Nephron progenitor cell (in vitro differentiated cells): ENCODE data around the gene TP53BP2.
"Not testable (repeated sequence)": the region's sequence is repeated elsewhere in the genome, so short reads cannot be mapped to it uniquely, and the experiment has no call there.

Experiments used
- DNase-seq: peaks from one replicate; pipeline ENCODE4 v3.0.0; 2021
- H3K27ac Mint-ChIP-seq: 2 replicates; pipeline ENCODE4 v1.8.0; 2021; ENCODE audit warnings: mild to moderate bottlenecking, moderate library complexity, mixed read lengths
- H3K27me3 Mint-ChIP-seq: 2 replicates; pipeline ENCODE4 v1.8.0; 2021; ENCODE audit warnings: mild to moderate bottlenecking, low read depth, mixed read lengths; ENCODE audit not compliant: poor library complexity
- H3K36me3 Mint-ChIP-seq: 2 replicates; pipeline ENCODE4 v1.8.0; 2021; ENCODE audit warnings: low read depth, mixed read lengths
- H3K4me1 Mint-ChIP-seq: 2 replicates; pipeline ENCODE4 v1.8.0; 2021; ENCODE audit warnings: mixed read lengths
- H3K4me3 Mint-ChIP-seq: 2 replicates; pipeline ENCODE4 v1.8.0; 2021; ENCODE audit warnings: mild to moderate bottlenecking, moderate library complexity, mixed read lengths
- H3K9me3 Mint-ChIP-seq: 2 replicates; pipeline ENCODE4 v1.8.0; 2021; ENCODE audit warnings: mild to moderate bottlenecking, moderate library complexity, mixed read lengths
- TF ChIP-seq, protein P1 (sequence below): fragments of 200-600 bp; sonication (generic); IDR thresholded peaks from 2 replicates; pipeline ENCODE4 v1.5.0; 2021; ENCODE audit warnings: antibody characterized with exemption

The TP53BP2 gene

DNA sequence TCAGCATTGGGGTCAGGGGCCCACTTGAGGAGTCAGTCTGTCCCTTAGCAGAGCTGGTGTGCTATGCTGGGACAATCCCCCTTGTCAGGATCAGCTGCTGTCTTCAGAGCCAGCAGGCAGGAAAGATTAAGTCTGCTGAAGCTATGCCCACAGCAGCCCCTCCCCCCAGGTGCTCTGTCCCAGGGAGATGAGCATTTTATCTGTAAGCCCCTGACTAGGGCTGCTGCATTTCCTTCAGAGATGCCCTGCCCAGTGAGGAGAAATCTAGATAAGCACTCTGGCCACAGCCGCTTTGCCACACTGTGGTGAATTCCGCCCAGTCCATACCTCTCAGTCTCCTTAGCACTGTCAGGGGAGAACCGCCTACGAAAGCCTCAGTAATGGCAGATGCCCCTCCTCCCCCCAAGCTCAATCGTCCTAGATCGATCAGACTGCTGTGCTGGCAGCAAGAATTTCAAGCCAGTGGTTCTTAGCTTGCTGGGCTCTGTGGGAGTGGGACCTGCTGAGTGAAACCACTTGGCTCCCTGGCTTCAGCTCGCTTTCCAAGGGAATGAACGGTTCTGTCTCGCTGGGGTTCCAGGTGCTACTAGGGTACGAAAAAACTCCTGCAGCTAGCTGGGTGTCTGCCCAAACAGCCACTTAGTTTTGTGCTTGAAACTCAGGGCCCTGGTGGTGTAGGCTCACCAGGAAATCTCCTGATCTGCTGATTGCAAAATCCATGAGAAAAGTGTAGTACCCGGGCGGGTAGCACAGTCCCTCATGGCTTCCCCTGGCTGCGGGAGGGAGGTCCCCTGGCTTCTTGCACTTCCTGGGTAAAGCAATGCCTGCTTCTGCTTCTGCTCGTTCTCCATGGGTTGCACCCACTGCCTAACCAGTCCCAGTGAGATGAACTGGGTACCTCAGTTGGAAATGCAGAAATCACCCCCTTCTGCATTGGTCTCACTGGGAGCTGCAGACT lies 25.1 kb upstream of the TP53BP2 start:
- peaks cover 8% of the 10 kb centered on the region for H3K36me3 Mint-ChIP-seq
- TF ChIP-seq, protein P1, sequence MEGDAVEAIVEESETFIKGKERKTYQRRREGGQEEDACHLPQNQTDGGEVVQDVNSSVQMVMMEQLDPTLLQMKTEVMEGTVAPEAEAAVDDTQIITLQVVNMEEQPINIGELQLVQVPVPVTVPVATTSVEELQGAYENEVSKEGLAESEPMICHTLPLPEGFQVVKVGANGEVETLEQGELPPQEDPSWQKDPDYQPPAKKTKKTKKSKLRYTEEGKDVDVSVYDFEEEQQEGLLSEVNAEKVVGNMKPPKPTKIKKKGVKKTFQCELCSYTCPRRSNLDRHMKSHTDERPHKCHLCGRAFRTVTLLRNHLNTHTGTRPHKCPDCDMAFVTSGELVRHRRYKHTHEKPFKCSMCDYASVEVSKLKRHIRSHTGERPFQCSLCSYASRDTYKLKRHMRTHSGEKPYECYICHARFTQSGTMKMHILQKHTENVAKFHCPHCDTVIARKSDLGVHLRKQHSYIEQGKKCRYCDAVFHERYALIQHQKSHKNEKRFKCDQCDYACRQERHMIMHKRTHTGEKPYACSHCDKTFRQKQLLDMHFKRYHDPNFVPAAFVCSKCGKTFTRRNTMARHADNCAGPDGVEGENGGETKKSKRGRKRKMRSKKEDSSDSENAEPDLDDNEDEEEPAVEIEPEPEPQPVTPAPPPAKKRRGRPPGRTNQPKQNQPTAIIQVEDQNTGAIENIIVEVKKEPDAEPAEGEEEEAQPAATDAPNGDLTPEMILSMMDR = no peak
- H3K27ac Mint-ChIP-seq = no peak overlapping the region
- no peak for DNase-seq
- H3K27me3 Mint-ChIP-seq = peaks cover 8% of the 10 kb centered on the region
- peaks cover 31% of the 10 kb centered on the region for H3K4me1 Mint-ChIP-seq
- no peak overlapping the region for H3K4me3 Mint-ChIP-seq
- peaks cover 34% of the 10 kb centered on the region for H3K9me3 Mint-ChIP-seq

DNA sequence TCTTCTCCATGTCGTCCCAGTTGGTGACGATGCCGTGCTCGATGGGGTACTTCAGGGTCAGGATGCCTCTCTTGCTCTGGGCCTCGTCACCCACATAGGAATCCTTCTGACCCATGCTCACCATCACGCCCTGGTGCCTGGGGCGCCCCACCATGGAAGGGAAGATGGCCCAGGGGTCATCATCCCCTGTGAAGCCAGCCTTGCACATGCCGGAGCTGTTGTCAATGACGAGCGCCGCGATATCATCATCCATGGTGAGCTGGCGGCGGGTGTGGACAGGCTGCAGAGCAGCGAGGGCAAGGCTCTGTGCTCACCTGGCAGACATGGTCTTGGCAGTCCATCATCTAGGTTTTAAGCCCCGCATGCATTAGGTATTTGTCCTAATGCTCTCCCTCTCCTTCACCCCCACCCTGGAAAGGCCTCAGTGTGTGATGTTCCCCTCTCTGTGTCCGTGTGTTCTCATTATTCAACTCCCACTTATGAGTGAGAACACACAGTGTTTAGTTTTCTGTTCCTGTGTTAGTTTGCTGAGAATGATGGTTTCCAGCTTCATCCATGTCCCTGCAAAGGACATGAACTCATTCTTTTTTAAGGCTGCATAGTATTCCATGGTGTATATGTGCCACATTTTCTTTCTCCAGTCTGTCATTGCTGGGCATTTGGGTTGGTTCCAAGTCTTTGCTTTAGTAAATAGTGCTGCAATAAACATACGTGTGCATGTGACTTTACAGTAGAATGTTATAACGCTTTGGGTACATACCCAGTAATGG lies 19.0 kb upstream of the TP53BP2 start:
- H3K9me3 Mint-ChIP-seq = peaks cover 39% of the 10 kb centered on the region
- peaks cover 28% of the 10 kb centered on the region for H3K27me3 Mint-ChIP-seq
- not testable (repeated sequence) for H3K4me1 Mint-ChIP-seq, H3K27ac Mint-ChIP-seq, DNase-seq, H3K4me3 Mint-ChIP-seq
- peaks cover 12% of the 10 kb centered on the region for H3K36me3 Mint-ChIP-seq

DNA sequence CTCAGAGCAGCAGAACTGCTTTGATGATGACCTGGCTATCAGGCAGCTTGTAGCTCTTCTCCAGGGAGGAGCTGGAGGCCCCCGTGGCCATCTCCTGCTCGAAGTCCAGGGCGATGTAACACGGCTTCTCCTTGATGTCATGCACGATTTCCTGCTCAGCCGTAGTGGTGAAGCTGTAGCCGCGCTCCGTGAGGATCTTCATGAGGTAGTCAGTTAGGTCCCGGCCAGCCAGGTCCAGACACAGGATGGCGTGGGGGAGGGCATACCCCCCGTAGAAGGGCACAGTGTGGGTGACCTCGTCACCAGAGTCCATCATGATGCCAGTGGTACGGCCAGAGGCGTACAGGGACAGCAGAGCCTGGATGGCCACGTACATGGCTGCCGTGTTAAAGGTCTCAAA lies 18.3 kb upstream of the TP53BP2 start:
- no peak for DNase-seq
- TF ChIP-seq, protein P1 = no peak
- H3K27ac Mint-ChIP-seq = no peak overlapping the region
- H3K4me1 Mint-ChIP-seq = no peaks in the 10 kb centered on the region
- H3K9me3 Mint-ChIP-seq = peaks cover 39% of the 10 kb centered on the region
- peaks cover 31% of the 10 kb centered on the region for H3K27me3 Mint-ChIP-seq
- peaks cover 12% of the 10 kb centered on the region for H3K36me3 Mint-ChIP-seq
- H3K4me3 Mint-ChIP-seq = no peak overlapping the region

DNA sequence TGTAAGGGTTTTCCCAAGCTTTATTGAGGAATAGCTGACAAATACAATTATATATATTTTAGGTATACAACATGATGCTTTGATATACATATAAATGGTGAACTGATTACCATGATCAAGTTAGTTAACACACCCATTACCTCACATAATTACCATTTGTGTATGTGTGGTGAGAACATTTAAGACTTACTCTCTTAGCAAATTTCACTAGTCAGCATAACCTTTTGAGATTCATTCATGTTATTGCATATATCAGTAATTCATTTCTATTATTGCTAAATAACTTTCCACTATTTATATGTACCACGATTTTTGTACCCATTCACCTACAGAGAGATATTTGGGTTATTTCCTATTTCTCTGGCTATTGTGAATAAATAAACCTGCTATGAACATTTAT lies 16.2 kb upstream of the TP53BP2 start:
- peaks cover 8% of the 10 kb centered on the region for H3K36me3 Mint-ChIP-seq
- no peak for DNase-seq
- TF ChIP-seq, protein P1 = no peak
- H3K4me3 Mint-ChIP-seq = no peak overlapping the region
- H3K27me3 Mint-ChIP-seq = peaks cover 22% of the 10 kb centered on the region
- no peak overlapping the region for H3K27ac Mint-ChIP-seq
- no peaks in the 10 kb centered on the region for H3K4me1 Mint-ChIP-seq
- H3K9me3 Mint-ChIP-seq = peaks cover 22% of the 10 kb centered on the region

DNA sequence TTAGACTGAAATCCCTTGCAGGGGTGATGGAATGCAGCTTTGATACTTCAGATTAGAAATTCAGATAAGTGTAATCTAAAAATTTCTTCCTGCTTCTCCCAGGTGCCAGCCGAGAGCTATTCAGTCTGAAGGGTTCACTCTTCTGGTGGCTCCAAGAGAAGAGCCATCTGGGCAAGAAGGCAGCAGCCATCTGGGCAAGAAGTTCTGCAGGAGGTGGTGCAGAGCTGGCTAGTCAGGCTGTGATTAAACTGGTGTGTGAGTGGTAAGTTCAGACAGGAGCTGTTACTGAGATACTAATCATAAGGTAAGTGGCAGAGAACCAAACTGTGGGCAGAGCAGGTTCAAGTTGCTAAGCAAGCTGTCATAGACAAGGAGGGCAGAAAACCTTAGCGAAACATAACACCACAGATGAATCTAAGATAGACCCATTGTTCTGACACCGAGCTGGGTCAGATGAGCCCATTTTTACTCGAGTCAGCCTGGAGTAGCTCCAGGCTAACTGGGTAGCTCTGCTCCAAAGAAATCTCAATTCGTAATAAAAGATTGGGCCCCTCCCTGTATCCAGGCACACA lies 14.4 kb upstream of the TP53BP2 start:
- Mint-ChIP-seq H3K36me3 (no peaks in the 10 kb centered on the region), H3K4me1 (peaks cover 11% of the 10 kb centered on the region), H3K9me3 (peaks cover 7% of the 10 kb centered on the region), H3K4me3 (no peak overlapping the region), H3K27ac (no peak overlapping the region), H3K27me3 (peaks cover 22% of the 10 kb centered on the region)
- no peak for DNase-seq
- TF ChIP-seq, protein P1 = no peak

DNA sequence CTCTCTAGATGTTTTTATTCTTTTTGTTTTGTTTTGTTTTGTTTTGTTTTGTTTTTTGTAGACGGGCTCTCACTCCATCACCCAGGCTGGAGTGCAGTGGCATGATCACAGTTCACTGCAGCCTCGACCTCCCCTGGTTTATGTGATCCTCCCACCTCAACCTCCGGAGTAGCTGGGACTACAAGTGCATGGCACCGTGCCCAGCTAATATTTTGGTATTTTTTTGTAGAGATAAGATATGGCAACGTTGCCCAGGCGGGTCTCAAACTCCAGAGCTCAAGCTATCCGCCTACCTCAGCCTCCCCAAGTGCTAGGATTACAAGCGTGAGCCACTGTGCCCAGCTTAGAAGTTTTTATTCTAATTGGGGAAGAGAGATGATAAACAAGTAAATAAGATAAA lies 13.3 kb upstream of the TP53BP2 start:
- peaks cover 11% of the 10 kb centered on the region for H3K4me1 Mint-ChIP-seq
- no peak for DNase-seq
- H3K27me3 Mint-ChIP-seq = peaks cover 22% of the 10 kb centered on the region
- no peak overlapping the region for H3K27ac Mint-ChIP-seq
- TF ChIP-seq, protein P1 = no peak
- H3K4me3 Mint-ChIP-seq = no peak overlapping the region
- no peaks in the 10 kb centered on the region for H3K36me3 Mint-ChIP-seq
- H3K9me3 Mint-ChIP-seq = peaks cover 4% of the 10 kb centered on the region
